Motor neuron (in vitro differentiated cells): Measurements from ENCODE around the gene ARID2. TPM values are rescaled to one million over a fixed set of nuclear protein-coding genes. Genes with fewer than 3 reads are reported as not detected.

Source experiments
- ATAC-seq, 8 experiments: fragments of 200-7000 bp; cut with Tn5 transposase; replicated peaks in 6 of 8; 2 replicates each; pipeline ENCODE4 v1.8.0; 2021; ENCODE audit warnings: mild to moderate bottlenecking in 8 of 8, moderate library complexity in 8 of 8
- H3K27ac ChIP-seq, 2 donors: fragments of 250-450 bp; sonication (Bioruptor Pico); 2 replicates each; pipeline ENCODE4 v1.9.0; 2021; ENCODE audit warnings: antibody characterized with exemption in 2 of 2, mild to moderate bottlenecking in 2 of 2, moderate library complexity in 1 of 2
- H3K4me1 ChIP-seq, 2 donors: fragments of 250-450 bp; sonication (Bioruptor Pico); replicated peaks in 1 of 2; 2 replicates each; pipeline ENCODE4 v1.6.1; 2021; ENCODE audit warnings: antibody characterized with exemption in 2 of 2, mild to moderate bottlenecking in 2 of 2, moderate library complexity in 1 of 2
- H3K4me3 ChIP-seq, 5 donors: fragments of 250-450 bp; sonication (Bioruptor Pico); 2 replicates each; pipeline ENCODE4 v1.9.0; 2021; ENCODE audit warnings: antibody characterized with exemption in 5 of 5, mild to moderate bottlenecking in 5 of 5, moderate library complexity in 4 of 5
- WGBS, 10 experiments: fragments of 450-650 bp; shearing (Covaris generic); methylation state at CpG; one replicate each; pipeline ENCODE4 v1.0.0; 2022; 5-methylcytosine and 5-hydroxymethylcytosine counted together
- in situ Hi-C, 9 experiments: fragments of 400-800 bp; cut with MboI; loops; one replicate each; pipeline ENCODE4 v1.15.0; 2021; ENCODE audit warnings: low sequenced_read_pairs in 9 of 9, low pct_unique_long_range_greater_than_20kb in 2 of 9; ENCODE audit not compliant: unreplicated experiment in 9 of 9
- total RNA-seq, 8 experiments: library from RNA; unstranded; fragments of 300-600 nt; gene quantifications; 2 replicates each; pipeline versions ENCODE4 v1.2.3 to v1.2.4, GENCODE V29; 2022

The ARID2 gene
- total RNA-seq, 8 experiments from 2014 or later = 22.4 to 66.4 (median 29.1) TPM

GRCh38 chr12:45742590-45742989 is 13.1 kb downstream of the ARID2 start:
- Histone ChIP-seq H3K4me1 (no peaks in the 10 kb centered on the region), H3K4me3 (no peak overlapping the region), H3K27ac (no peak overlapping the region)
- no peak for ATAC-seq
- 89 to 100% (median 96%) methylated on average over 1 of the region's 1 CpG; no CpG with 5 or more reads in 4 of the 10 experiments for WGBS, 10 experiments
- in situ Hi-C loops = no loop called here

GRCh38 chr12:45743247-45743646 is 13.7 kb downstream of the ARID2 start:
- in situ Hi-C loops = no loop called here
- Histone ChIP-seq H3K4me3 (no peak overlapping the region), H3K4me1 (no peaks in the 10 kb centered on the region), H3K27ac (no peak overlapping the region)
- no peak for ATAC-seq
- WGBS, 10 experiments = 87 to 100% (median 100%) methylated on average over 1 to 2 of the region's 2 CpGs; no CpG with 5 or more reads in 3 of the 10 experiments

DNA sequence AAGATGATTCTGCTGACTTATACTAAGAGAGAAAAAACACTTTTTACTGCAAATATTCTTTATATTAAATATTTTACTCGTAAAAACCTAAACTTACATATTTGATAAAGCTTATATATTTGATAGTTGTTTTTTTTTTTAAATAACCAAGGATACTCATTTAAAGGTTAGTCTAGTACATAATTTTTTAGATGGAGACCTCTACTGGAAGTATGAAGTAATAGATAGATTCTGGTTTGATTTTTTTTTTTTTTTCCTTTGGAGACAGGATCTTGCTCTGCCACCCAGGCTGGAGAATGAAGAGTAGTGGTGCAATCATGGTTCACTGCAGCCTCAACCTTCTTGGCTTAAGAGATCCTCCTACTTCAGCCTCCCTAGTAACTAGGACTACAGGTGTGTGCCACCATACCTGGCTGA is 16.4 kb downstream of the ARID2 start:
- no peak overlapping the region for H3K4me3 ChIP-seq
- WGBS, 10 experiments = 29 to 100% (median 100%) methylated on average over 1 of the region's 1 CpG; no CpG with 5 or more reads in 2 of the 10 experiments
- H3K4me1 ChIP-seq = no peaks in the 10 kb centered on the region
- in situ Hi-C loops = no loop called here
- ATAC-seq = peak in 3 of 8 experiments; percentile 47 to 60 (median 53)
- H3K27ac ChIP-seq = no peak overlapping the region

- Histone ChIP-seq H3K4me3 (no peak overlapping the region), H3K4me1 (no peaks in the 10 kb centered on the region), H3K27ac (no peak overlapping the region)
- in situ Hi-C loops = no loop called here
- ATAC-seq = no peak
- WGBS, 10 experiments = 40 to 100% (median 89%) methylated on average over 1 to 3 of the region's 3 CpGs; no CpG with 5 or more reads in 1 of the 10 experiments
Measured at GRCh38 chr12:45756666-45757065, 27.2 kb downstream of the ARID2 start.

DNA sequence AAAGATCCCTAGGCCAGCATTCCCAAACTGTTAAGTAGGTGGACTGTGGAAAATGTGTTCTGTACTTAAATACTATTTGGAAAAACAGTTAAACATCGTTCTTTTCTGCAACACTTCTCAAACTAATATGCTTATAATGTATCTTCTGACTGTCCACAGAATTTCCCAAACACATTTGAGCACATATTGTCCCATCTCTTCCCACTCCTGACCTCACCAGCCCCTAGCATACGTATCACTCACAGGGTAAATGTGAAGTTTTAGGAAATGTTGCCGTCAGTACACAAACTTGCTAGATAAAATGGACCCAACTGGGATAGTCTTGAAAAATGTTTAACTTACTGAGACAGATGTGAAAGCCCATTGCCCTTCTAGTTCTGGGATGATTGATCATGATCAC is 27.7 kb downstream of the ARID2 start:
- no peak for ATAC-seq
- 56 to 100% (median 88%) methylated on average over 1 to 3 of the region's 3 CpGs; no CpG with 5 or more reads in 1 of the 10 experiments for WGBS, 10 experiments
- Histone ChIP-seq H3K4me1 (no peaks in the 10 kb centered on the region), H3K4me3 (no peak overlapping the region), H3K27ac (no peak overlapping the region)
- in situ Hi-C loops = no loop called here

GRCh38 chr12:45760333-45760732 is 30.8 kb downstream of the ARID2 start:
- in situ Hi-C loops = no loop called here

GRCh38 chr12:45762185-45763110 is 32.9 kb downstream of the ARID2 start:
- ATAC-seq = peak in 4 of 8 experiments; percentile 39 to 67 (median 60)
- Histone ChIP-seq H3K4me3 (no peak overlapping the region), H3K27ac (no peak overlapping the region), H3K4me1 (no peaks in the 10 kb centered on the region)
- in situ Hi-C loops = no loop called here
- WGBS, 10 experiments = 42 to 95% (median 79%) methylated on average over 2 to 3 of the region's 3 CpGs

More at GRCh38 chr12:45760333-45760732, 30.8 kb downstream of the ARID2 start:
- 64 to 100% (median 91%) methylated on average over 1 to 4 of the region's 4 CpGs for whole genome bisulfite sequencing, 10 experiments
- H3K27ac ChIP-seq = no peak overlapping the region
- no peak for ATAC-seq
- no peak overlapping the region for H3K4me3 ChIP-seq
- no peaks in the 10 kb centered on the region for H3K4me1 ChIP-seq

GRCh38 chr12:45763381-45763780 is 33.9 kb downstream of the ARID2 start:
- Histone ChIP-seq H3K27ac (no peak overlapping the region), H3K4me1 (no peaks in the 10 kb centered on the region), H3K4me3 (no peak overlapping the region)
- in situ Hi-C loops = no loop called here
- no peak for ATAC-seq
- 94 to 100% (median 100%) methylated on average over 2 to 3 of the region's 4 CpGs; no CpG with 5 or more reads in 3 of the 10 experiments for WGBS, 10 experiments

DNA sequence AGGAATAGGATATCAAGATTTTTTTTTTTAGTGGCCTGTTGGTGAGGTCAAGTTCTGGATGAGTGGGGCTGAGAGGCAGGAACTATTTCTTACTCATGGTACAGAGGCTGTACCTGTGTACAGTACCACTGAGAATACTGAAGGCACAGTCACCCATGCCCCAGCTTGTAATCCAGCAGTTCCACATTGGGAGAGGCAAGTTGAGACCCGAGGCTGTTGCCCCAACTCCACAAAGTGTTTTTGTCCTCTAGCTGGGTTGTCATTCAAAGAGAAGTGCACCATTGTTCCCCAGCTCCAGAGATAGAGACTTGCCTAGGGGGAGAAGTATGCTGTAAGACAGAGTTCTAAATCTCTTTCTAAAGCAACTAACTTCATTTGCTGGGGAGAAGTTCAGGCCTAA is 38.7 kb downstream of the ARID2 start:
- no peak overlapping the region for H3K27ac ChIP-seq
- 80% methylated on average over 1 of the region's 1 CpG; no CpG with 5 or more reads in 8 of the 10 experiments for whole genome bisulfite sequencing, 10 experiments
- no peaks in the 10 kb centered on the region for H3K4me1 ChIP-seq
- in situ Hi-C loops = no loop called here
- no peak for ATAC-seq
- H3K4me3 ChIP-seq = no peak overlapping the region

DNA sequence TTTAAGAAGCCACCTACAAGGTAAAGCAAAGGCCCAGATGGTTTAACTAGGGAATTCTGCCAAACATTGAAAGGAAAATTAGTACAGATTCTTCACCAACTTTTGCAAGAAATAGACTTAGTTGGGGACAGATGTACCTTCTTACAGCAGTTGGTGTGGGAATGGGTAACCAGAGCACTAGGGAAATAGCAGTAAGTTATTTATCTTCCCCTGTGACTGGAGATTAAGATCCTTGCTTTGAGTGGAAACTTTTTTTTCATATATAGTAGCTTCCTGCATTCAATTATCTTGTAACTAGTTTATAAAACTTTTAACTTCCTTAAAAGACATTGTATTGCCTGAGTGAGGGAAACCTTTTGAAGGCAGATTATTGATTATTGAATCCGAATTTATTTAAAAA is 44.2 kb downstream of the ARID2 start:
- no peaks in the 10 kb centered on the region for H3K4me1 ChIP-seq
- no peak for ATAC-seq
- WGBS, 10 experiments = 91 to 100% (median 100%) methylated on average over 1 of the region's 1 CpG; no CpG with 5 or more reads in 2 of the 10 experiments
- in situ Hi-C loops = no loop called here
- no peak overlapping the region for H3K4me3 ChIP-seq
- no peak overlapping the region for H3K27ac ChIP-seq

DNA sequence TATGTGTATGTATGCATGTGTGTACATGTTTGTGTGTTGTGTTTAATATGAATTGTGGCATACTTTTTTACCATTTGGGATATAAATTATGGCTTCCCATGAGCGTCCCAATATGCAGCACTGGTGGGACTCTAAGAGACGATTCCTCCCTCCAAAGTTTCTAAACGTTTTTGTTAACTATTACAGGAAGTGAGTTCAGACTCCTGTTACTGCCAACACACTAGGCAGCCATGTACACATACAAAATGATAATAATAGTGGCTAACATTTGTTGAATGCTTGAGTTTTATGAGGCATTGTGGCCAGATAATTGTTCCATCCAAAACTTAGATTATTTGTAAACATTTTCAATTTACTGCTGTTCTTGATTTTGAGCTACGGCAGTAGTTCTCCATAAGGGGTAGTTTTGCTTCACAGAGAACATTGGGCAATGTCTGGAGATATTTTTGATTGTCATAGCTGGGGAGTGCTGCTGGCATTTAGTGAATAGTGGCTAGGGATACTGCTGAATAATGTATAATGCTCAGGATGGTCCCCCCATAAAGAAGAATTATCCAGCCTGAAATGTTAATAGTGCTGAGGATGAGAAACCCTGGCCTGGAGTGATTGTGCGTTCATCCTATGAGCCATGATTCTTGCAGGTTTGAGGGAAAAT is 45.1 kb downstream of the ARID2 start:
- Histone ChIP-seq H3K4me3 (no peak overlapping the region), H3K4me1 (no peaks in the 10 kb centered on the region), H3K27ac (no peak overlapping the region)
- 37 to 100% (median 77%) methylated on average over 1 to 5 of the region's 5 CpGs for WGBS, 10 experiments
- in situ Hi-C loops = no loop called here
- no peak for ATAC-seq

- WGBS, 10 experiments = 43 to 100% (median 93%) methylated on average over 1 of the region's 1 CpG
- Histone ChIP-seq H3K4me3 (no peak overlapping the region), H3K4me1 (no peaks in the 10 kb centered on the region), H3K27ac (no peak overlapping the region)
- peak in 1 of 8 experiments; percentile 27 for ATAC-seq
- in situ Hi-C loops = no loop called here
Measured at GRCh38 chr12:45775465-45775864, 46.0 kb downstream of the ARID2 start.

DNA sequence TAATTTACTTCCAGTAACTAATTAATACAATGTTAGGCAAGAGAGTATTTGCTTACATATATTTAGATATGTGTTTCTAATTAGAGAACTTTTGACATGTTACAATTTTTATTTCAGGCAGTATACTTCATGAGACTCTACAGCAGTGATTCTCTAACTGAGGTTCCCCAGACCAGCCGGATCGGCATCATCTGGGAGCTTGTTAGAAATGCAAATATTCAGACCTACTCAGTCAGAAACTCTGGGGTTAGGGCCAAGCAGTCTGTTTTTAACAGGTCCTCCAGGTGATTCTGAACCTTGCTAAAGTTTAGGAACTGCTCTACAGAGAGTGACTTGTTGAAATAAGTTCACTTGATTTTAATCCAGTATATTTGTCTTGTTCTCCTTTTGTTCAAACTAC is 46.5 kb downstream of the ARID2 start:
- ATAC-seq = peak in 3 of 8 experiments; percentile 33 to 72 (median 55)
- H3K4me3 ChIP-seq = no peak overlapping the region
- in situ Hi-C loops = no loop called here
- no peaks in the 10 kb centered on the region for H3K4me1 ChIP-seq
- no peak overlapping the region for H3K27ac ChIP-seq
- 0 to 100% (median 40%) methylated on average over 1 to 2 of the region's 2 CpGs; no CpG with 5 or more reads in 1 of the 10 experiments for WGBS, 10 experiments
